Measurements from ENCODE around the gene SPOUT1. TPM values are rescaled to one million over a fixed set of nuclear protein-coding genes. Genes with fewer than 3 reads are reported as not detected.

The SPOUT1 gene
- total RNA-seq, 3 donors from 2014 or later (not counting 1 experiment from before 2014, with no cell fraction given): 35.8 to 49.2 (median 40.1) TPM

GRCh38 chr9:128818099-128818838 is 11.3 kb downstream of the SPOUT1 start, which contains the start of gene ENDOG:
TSS of gene ENDOG (plus strand) at chr9:128818500. CDS start at chr9:128818685, 185 bp downstream.
- Histone ChIP-seq H3K36me3 (ENCODE audit: control insufficient read depth, insufficient read depth, low read length) (peaks cover 11% of the 10 kb centered on the region), H3K27ac (ENCODE audit: low read length) (peak within 1 kb of the TSS; percentile 64), H3K4me1 (ENCODE audit: control insufficient read depth, insufficient read depth, low read length) (peaks cover 19% of the 10 kb centered on the region), H3K9me3 (ENCODE audit: control insufficient read depth, insufficient read depth, low read length) (no peaks in the 10 kb centered on the region), H3K27me3 (ENCODE audit: control insufficient read depth, insufficient read depth, low read length) (no peaks in the 10 kb centered on the region), H3K4me3 (ENCODE audit: low read length) (peak within 1 kb of the TSS; percentile 69)
- peak within 1 kb of the TSS; percentile 87 for H3K4me3 Mint-ChIP-seq
- H3K27me3 Mint-ChIP-seq (ENCODE audit: low read depth in 2 of 2): no peaks in the 10 kb centered on the region
- DNase-seq (peak; percentile 98 to 99), ATAC-seq (peak; percentile 95 to 98 (median 97))
- under 1% methylated on average over 70 of the region's 70 CpGs for WGBS (ENCODE audit: insufficient coverage)
- peaks cover 18 to 25% of the 10 kb centered on the region in 2 donors for H3K4me1 Mint-ChIP-seq
- H3K9me3 Mint-ChIP-seq: no peaks in the 10 kb centered on the region
- TF ChIP-seq CTCF (IDR thresholded peaks at IDR 0.05): peak; percentile 98
- peak within 1 kb of the TSS; percentile 59 to 79 for H3K27ac Mint-ChIP-seq
- intact Hi-C loops (cut with micrococcal nuclease): loop anchor here (2.0 kb wide), 1 partner anchor 93 kb away; the partner anchor contains the start of gene ZDHHC12
- H3K36me3 Mint-ChIP-seq: no peaks in the 10 kb centered on the region

- H3K4me1 ChIP-seq (ENCODE audit: control insufficient read depth, insufficient read depth, low read length): no peaks in the 10 kb centered on the region
- no peak overlapping the region for H3K4me3 Mint-ChIP-seq
- H3K4me1 Mint-ChIP-seq: no peaks in the 10 kb centered on the region
- H3K36me3 Mint-ChIP-seq: no peaks in the 10 kb centered on the region
- ATAC-seq: no peak
- H3K27ac Mint-ChIP-seq: peak overlapping the region in 1 of 2 donors; percentile 51
- H3K27ac ChIP-seq (ENCODE audit: low read length): no peak overlapping the region
- H3K4me3 ChIP-seq (ENCODE audit: low read length): no peak overlapping the region
- WGBS (ENCODE audit: insufficient coverage): 92% methylated on average over 4 of the region's 5 CpGs
- H3K36me3 ChIP-seq (ENCODE audit: control insufficient read depth, insufficient read depth, low read length): peaks cover 20% of the 10 kb centered on the region
- intact Hi-C loops (cut with micrococcal nuclease): no loop called here
- no peaks in the 10 kb centered on the region for H3K27me3 Mint-ChIP-seq (ENCODE audit: low read depth in 2 of 2)
- no peaks in the 10 kb centered on the region for H3K9me3 Mint-ChIP-seq
- H3K9me3 ChIP-seq (ENCODE audit: control insufficient read depth, insufficient read depth, low read length): no peaks in the 10 kb centered on the region
- no peak for TF ChIP-seq CTCF (IDR thresholded peaks at IDR 0.05)
- no peaks in the 10 kb centered on the region for H3K27me3 ChIP-seq (ENCODE audit: control insufficient read depth, insufficient read depth, low read length)
- DNase-seq: no peak
Observed at GRCh38 chr9:128810873-128811272, 18.7 kb downstream of the SPOUT1 start.

- H3K9me3 ChIP-seq (ENCODE audit: control insufficient read depth, insufficient read depth, low read length): no peaks in the 10 kb centered on the region
- 91% methylated on average over 2 of the region's 2 CpGs for WGBS (ENCODE audit: insufficient coverage)
- intact Hi-C loops (cut with micrococcal nuclease): no loop called here
- no peak overlapping the region for H3K27ac ChIP-seq (ENCODE audit: low read length)
- ATAC-seq: no peak
- H3K36me3 Mint-ChIP-seq: no peaks in the 10 kb centered on the region
- H3K27me3 ChIP-seq (ENCODE audit: control insufficient read depth, insufficient read depth, low read length): no peaks in the 10 kb centered on the region
- H3K4me1 Mint-ChIP-seq: no peaks in the 10 kb centered on the region
- peaks cover 30% of the 10 kb centered on the region for H3K36me3 ChIP-seq (ENCODE audit: control insufficient read depth, insufficient read depth, low read length)
- TF ChIP-seq CTCF (IDR thresholded peaks at IDR 0.05): no peak
- no peaks in the 10 kb centered on the region for H3K4me1 ChIP-seq (ENCODE audit: control insufficient read depth, insufficient read depth, low read length)
- H3K4me3 Mint-ChIP-seq: no peak overlapping the region
- H3K4me3 ChIP-seq (ENCODE audit: low read length): no peak overlapping the region
- no peak for DNase-seq
- H3K9me3 Mint-ChIP-seq: no peaks in the 10 kb centered on the region
- H3K27ac Mint-ChIP-seq: peak overlapping the region in 1 of 2 donors; percentile 45
- H3K27me3 Mint-ChIP-seq (ENCODE audit: low read depth in 2 of 2): no peaks in the 10 kb centered on the region
Observed at GRCh38 chr9:128809831-128810230, 19.8 kb downstream of the SPOUT1 start.

Measured in natural killer cell (primary cell).